Duodenal mucosa (tissue), 2 donors: ENCODE data around the gene CRLF1.
A peak's percentile ranks its signal among the peaks of the same experiment; 100 is the strongest.
"Not testable (repeated sequence)": the region's sequence is repeated elsewhere in the genome, so short reads cannot be mapped to it uniquely, and the experiment has no call there.

Source experiments
- H3K27ac ChIP-seq: one replicate; pipeline ENCODE4 v1.7.0; 2013; ENCODE audit warnings: low read depth, low read length
- H3K27me3 ChIP-seq, 2 donors: one replicate each; pipeline ENCODE4 v1.7.0; 2013; ENCODE audit warnings: low read length in 2 of 2, control low read depth in 1 of 2; ENCODE audit not compliant: insufficient read depth in 2 of 2, control insufficient read depth in 1 of 2
- H3K36me3 ChIP-seq, 2 donors: one replicate each; pipeline ENCODE4 v1.7.0; 2013; ENCODE audit warnings: low read length in 2 of 2, control low read depth in 1 of 2; ENCODE audit not compliant: insufficient read depth in 2 of 2, control insufficient read depth in 1 of 2
- H3K4me1 ChIP-seq, 2 donors: one replicate each; pipeline ENCODE4 v1.7.0; 2013; ENCODE audit warnings: low read length in 2 of 2, control low read depth in 1 of 2; ENCODE audit not compliant: insufficient read depth in 2 of 2, control insufficient read depth in 1 of 2
- H3K4me3 ChIP-seq, 2 donors: one replicate each; pipeline ENCODE4 v1.7.0; 2013; ENCODE audit warnings: low read length in 2 of 2, low read depth in 1 of 2
- H3K9ac ChIP-seq, 2 donors: one replicate each; pipeline ENCODE4 v1.7.0; 2013; ENCODE audit warnings: low read length in 2 of 2, low read depth in 1 of 2
- H3K9me3 ChIP-seq, 2 donors: one replicate each; pipeline ENCODE4 v1.7.0; 2013; ENCODE audit warnings: low read length in 2 of 2, control low read depth in 1 of 2; ENCODE audit not compliant: control insufficient read depth in 1 of 2

Gene CRLF1

DNA sequence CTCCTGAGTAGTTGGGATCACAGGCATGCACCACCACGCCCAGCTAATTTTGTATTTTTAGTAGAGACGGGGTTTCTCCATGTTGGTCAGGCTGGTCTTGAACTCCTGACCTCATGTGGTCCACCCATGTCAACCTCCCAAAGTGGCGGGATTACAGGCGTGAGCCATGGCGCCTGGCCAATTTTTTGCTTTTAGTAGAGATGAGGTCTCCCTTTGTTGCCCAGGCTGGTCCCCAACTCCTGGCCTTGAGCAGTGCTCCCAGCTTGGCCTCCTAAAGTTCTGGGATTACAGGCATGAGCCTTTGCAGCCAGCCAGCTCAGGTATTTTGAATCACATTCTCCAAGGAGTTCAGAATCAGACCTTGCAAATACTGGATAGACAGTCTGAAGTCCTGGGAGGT, 13.9 kb downstream of the CRLF1 start:
- H3K4me3 ChIP-seq, H3K9ac ChIP-seq, H3K9me3 ChIP-seq, H3K36me3 ChIP-seq, H3K27ac ChIP-seq: not testable (repeated sequence)
- Histone ChIP-seq H3K4me1 (peaks cover 21 to 38% of the 10 kb centered on the region in 2 donors), H3K27me3 (peaks cover 15 to 18% of the 10 kb centered on the region in 2 donors)

- Histone ChIP-seq H3K9ac (no peak overlapping the region), H3K4me1 (peaks cover 21 to 38% of the 10 kb centered on the region in 2 donors), H3K27me3 (peaks cover 12 to 13% of the 10 kb centered on the region in 2 donors), H3K27ac (no peak overlapping the region), H3K9me3 (no peaks in the 10 kb centered on the region), H3K4me3 (no peak overlapping the region), H3K36me3 (peaks cover 3 to 9% of the 10 kb centered on the region in 2 donors)
Observed at GRCh38 chr19:18591735-18592385, 14.7 kb downstream of the CRLF1 start.

GRCh38 chr19:18590273-18591272, 16.0 kb downstream of the CRLF1 start:
- peaks cover 21 to 36% of the 10 kb centered on the region in 2 donors for H3K4me1 ChIP-seq
- no peaks in the 10 kb centered on the region for H3K9me3 ChIP-seq
- H3K9ac ChIP-seq, result no peak overlapping the region
- H3K27ac ChIP-seq, result no peak overlapping the region
- H3K36me3 ChIP-seq, result peaks cover 3 to 9% of the 10 kb centered on the region in 2 donors
- no peak overlapping the region for H3K4me3 ChIP-seq
- peaks cover 5 to 7% of the 10 kb centered on the region in 2 donors for H3K27me3 ChIP-seq

DNA sequence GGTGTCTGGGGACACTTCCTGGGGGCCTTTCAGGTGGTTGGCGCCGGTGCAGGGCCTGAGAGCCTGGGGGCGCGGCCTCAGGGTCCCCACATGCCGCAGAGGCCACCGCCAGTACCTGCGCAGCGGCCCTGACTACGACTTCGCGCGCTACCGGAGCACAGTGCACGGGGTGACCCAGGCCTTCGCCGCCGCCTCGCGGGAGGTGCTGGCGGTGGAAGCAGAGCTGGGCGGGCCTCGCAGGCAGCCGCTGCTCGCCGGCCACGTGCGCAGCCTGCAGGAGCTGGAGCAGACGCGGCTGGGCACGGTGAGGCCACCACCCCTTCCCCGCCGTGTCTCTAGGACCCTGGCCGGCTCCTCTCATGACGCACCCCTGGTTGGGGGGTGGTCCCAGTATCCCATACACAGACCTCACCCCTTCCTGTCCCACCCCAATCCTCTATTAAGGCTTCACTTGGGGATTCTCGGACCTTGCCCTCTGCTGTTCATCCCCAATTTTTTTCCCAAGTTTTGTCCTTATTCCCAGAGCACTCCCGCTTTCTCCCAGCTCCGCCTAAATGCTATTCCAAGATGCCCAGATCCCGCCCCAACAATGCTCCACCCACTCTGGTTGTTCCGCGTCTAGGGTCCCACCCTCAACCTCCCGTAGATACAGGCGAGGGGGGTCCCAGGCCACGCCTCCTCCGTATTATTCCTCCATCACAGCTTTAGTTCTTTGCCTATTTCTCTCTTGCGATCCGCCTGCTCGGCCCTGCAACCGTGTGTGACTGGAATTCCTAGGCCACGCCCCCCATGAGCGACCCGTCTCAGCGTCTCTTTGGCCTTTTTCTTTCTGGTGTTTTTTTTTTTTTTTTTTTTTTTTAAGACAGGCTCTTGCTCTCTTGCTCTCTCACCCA, 17.0 kb downstream of the CRLF1 start:
- H3K4me3 ChIP-seq, result peak overlapping the region; percentile 83 to 89
- peaks cover 0 to under 1% of the 10 kb centered on the region in 2 donors for H3K27me3 ChIP-seq
- no peaks in the 10 kb centered on the region for H3K9me3 ChIP-seq
- H3K4me1 ChIP-seq, result peaks cover 15 to 31% of the 10 kb centered on the region in 2 donors
- peak overlapping the region; percentile 81 for H3K27ac ChIP-seq
- peak overlapping the region; percentile 54 to 63 for H3K9ac ChIP-seq
- H3K36me3 ChIP-seq, result peaks cover 3 to 9% of the 10 kb centered on the region in 2 donors

DNA sequence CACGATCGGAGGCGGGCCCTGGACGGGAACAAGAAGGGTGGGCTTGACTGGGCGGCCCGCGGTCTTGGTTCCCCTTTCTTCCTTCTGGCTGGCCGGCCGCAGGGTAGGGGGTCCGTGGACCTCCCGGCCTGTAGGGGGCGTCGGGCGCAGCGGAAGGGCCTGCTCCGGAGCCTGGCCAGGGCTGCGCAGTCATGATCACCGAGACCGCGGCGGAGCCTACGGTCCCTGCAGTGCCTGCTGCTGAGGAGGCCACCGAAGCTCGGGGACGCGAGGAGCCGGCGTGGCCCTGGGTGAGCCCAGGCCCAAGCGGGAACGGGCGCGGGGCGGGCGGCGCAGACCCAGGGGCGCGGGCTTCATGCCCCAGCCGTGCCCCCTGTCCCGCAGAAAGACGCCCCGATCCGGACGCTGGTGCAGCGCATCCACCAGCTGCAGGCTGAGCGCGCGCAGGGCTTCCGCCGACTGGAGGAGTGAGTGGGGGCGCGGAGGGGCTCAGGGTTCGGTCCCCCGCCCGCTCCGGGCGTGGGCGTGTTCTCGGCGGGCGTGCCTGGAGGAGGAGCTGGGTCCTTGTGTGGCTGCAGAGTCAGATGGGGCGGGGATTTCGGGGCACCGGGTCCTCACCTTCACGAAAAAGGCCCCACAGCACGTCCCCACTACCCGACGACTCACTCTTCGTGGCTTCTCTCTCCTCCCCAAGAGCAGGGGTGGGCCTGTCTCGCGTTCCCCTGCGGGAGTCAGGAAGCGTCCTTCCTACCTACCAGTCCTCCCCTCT, 17.8 kb downstream of the CRLF1 start, which contains the start of gene REX1BD:
Gene REX1BD, plus strand, starts transcription at position 188 of the 769 bp plus-strand sequence. Its CDS starts 4 bp downstream, at position 192.
- no peaks in the 10 kb centered on the region for H3K9me3 ChIP-seq
- no peaks in the 10 kb centered on the region for H3K27me3 ChIP-seq
- peaks cover 3 to 9% of the 10 kb centered on the region in 2 donors for H3K36me3 ChIP-seq
- peaks cover 12 to 29% of the 10 kb centered on the region in 2 donors for H3K4me1 ChIP-seq
- peak within 1 kb of the TSS; percentile 54 to 75 for H3K9ac ChIP-seq
- peak within 1 kb of the TSS; percentile 81 for H3K27ac ChIP-seq
- peak within 1 kb of the TSS; percentile 83 to 89 for H3K4me3 ChIP-seq

DNA sequence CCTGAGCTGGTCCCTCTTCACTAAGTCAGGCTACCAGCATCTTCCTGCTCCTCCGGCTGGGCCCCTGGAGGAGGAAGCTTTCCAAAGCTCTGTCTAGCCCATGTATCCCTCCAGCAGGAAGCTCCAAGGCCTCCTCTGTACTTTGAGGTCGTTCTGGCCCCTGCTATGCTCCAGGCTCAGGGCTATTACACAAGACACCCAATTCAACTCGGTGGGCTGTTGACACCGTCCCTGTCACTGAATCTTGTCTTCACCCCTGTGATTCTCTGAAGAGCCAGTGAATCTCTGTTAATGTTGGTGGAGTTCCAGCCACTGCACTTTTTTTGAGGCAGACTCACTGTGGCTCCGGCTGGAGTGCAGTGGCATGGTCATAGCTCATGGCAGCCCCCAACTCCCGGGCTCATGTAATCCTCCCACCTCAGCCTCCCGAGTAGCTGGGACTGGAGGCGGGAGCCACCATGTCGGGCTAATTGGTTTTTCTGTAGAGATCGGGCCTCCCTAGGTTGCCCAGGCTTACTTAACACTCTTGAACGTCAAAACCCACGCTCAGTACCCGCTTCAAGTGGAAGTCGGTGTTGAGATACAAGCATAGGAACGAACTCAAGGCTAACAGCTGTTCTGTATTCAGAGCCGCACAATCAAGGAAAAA, 18.5 kb downstream of the CRLF1 start:
- Histone ChIP-seq H3K36me3 (peaks cover 3 to 9% of the 10 kb centered on the region in 2 donors), H3K27me3 (no peaks in the 10 kb centered on the region), H3K4me3 (peak overlapping the region; percentile 83 to 89), H3K9me3 (no peaks in the 10 kb centered on the region), H3K4me1 (peaks cover 12 to 29% of the 10 kb centered on the region in 2 donors), H3K27ac (peak overlapping the region; percentile 46), H3K9ac (peak overlapping the region; percentile 54 to 75)

- H3K9ac ChIP-seq, result no peak overlapping the region
- no peak overlapping the region for H3K27ac ChIP-seq
- no peaks in the 10 kb centered on the region for H3K9me3 ChIP-seq
- peak overlapping the region in 1 of 2 donors; percentile 89 for H3K4me3 ChIP-seq
- no peaks in the 10 kb centered on the region for H3K27me3 ChIP-seq
- peaks cover 3 to 9% of the 10 kb centered on the region in 2 donors for H3K36me3 ChIP-seq
- H3K4me1 ChIP-seq, result peaks cover 12 to 29% of the 10 kb centered on the region in 2 donors
Observed at GRCh38 chr19:18587561-18587960, 19.0 kb downstream of the CRLF1 start.

DNA sequence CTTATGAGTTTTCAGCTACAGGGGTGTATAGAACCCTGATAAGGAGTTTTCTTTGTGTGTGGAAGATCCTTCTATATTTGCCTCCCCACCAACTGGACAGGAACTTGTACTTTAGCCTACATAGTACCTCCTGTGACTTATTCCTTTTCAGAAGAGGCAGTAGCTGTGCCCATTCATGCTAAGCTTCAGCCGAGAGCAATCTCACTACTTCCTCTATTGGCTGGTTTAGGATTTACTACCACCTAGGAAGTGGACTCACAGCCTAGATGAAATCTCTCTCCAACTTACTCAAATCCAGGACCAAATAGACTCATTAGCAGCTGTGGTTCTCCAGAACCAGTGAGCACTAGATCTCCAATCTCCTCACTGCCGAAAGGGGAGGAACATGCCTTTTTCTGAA, 20.3 kb downstream of the CRLF1 start:
- no peak overlapping the region for H3K4me3 ChIP-seq
- H3K27ac ChIP-seq, result no peak overlapping the region
- H3K9me3 ChIP-seq, result no peaks in the 10 kb centered on the region
- no peaks in the 10 kb centered on the region for H3K27me3 ChIP-seq
- peaks cover 3 to 9% of the 10 kb centered on the region in 2 donors for H3K36me3 ChIP-seq
- no peak overlapping the region for H3K9ac ChIP-seq
- H3K4me1 ChIP-seq, result peaks cover 12 to 29% of the 10 kb centered on the region in 2 donors
